ENCODE measurements around the gene MUC16. TPM values are rescaled to one million over a fixed set of nuclear protein-coding genes. Genes with fewer than 3 reads are reported as not detected.

MUC16 gene
- total RNA-seq, 1 experiment from 2014 or later = 0.04 TPM

DNA sequence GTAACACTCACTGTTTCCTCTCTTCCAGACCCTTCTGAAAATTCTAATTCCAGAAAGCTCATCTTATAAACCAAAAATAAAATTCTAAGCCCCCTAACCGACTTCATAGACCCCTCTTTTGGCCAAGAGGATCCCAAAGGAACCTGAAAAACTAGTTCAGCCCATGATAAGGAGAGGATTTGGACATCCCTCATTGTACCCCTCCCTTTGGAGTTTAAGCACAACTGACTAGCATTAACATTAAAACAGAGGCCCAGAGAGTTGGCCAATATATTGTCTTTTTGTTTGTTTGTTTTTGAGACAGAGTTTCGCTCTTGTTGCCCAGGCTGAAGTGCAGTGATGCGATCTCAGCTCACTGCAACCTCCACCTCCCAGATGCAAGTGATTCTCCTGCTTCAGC lies 34.2 kb upstream of the MUC16 start (continued):
- TF ChIP-seq, protein P1, sequence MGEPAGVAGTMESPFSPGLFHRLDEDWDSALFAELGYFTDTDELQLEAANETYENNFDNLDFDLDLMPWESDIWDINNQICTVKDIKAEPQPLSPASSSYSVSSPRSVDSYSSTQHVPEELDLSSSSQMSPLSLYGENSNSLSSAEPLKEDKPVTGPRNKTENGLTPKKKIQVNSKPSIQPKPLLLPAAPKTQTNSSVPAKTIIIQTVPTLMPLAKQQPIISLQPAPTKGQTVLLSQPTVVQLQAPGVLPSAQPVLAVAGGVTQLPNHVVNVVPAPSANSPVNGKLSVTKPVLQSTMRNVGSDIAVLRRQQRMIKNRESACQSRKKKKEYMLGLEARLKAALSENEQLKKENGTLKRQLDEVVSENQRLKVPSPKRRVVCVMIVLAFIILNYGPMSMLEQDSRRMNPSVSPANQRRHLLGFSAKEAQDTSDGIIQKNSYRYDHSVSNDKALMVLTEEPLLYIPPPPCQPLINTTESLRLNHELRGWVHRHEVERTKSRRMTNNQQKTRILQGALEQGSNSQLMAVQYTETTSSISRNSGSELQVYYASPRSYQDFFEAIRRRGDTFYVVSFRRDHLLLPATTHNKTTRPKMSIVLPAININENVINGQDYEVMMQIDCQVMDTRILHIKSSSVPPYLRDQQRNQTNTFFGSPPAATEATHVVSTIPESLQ (CRISPR knock-in tag; IDR thresholded peaks at IDR 0.05) = no peak
- TF ChIP-seq MAX (CRISPR knock-in tag; IDR thresholded peaks at IDR 0.05) (no peak), NFYB (CRISPR knock-in tag; conservative IDR thresholded peaks at IDR 0.05; ENCODE audit: low read depth) (no peak), AFF4 (CRISPR knock-in tag; IDR thresholded peaks at IDR 0.05; ENCODE audit: borderline replicate concordance) (no peak), FOXK1 (CRISPR knock-in tag; IDR thresholded peaks at IDR 0.05) (no peak), GTF2I (CRISPR knock-in tag; conservative IDR thresholded peaks at IDR 0.05) (no peak), TEAD4 (CRISPR knock-in tag; IDR thresholded peaks at IDR 0.05) (no peak)
- TF ChIP-seq, protein P2, sequence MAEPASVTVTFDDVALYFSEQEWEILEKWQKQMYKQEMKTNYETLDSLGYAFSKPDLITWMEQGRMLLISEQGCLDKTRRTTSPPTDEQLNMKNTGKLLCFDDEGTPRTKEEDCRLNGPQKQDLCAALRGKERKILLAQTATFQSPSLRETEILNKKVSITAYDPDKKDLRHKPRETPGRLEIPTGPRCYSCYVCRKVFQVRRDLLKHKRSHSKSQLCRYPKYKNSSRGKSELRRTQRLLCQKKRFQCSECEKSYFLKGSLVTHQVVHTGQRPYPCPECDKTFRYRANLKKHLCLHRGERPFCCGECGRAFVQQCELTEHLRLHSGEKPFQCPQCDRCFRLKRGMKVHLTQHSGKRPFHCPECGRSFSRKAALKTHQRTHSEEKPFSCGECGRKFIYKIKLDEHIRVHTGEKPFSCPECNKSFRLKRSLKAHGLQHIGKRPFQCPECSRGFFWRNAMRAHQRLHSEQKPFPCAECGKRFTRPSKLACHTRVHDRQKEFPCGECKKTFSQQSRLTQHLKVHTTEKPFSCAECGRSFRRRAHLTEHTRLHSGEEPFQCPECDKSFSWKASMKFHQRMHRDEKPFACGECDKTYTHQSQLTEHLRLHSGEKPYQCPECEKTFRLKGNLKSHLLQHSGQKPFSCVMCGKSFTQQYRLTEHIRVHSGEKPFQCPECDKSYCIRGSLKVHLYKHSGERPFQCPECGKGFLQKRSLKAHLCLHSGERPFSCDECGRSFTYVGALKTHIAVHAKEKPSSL (CRISPR knock-in tag; conservative IDR thresholded peaks at IDR 0.05) = no peak
- TF ChIP-seq, protein P3, sequence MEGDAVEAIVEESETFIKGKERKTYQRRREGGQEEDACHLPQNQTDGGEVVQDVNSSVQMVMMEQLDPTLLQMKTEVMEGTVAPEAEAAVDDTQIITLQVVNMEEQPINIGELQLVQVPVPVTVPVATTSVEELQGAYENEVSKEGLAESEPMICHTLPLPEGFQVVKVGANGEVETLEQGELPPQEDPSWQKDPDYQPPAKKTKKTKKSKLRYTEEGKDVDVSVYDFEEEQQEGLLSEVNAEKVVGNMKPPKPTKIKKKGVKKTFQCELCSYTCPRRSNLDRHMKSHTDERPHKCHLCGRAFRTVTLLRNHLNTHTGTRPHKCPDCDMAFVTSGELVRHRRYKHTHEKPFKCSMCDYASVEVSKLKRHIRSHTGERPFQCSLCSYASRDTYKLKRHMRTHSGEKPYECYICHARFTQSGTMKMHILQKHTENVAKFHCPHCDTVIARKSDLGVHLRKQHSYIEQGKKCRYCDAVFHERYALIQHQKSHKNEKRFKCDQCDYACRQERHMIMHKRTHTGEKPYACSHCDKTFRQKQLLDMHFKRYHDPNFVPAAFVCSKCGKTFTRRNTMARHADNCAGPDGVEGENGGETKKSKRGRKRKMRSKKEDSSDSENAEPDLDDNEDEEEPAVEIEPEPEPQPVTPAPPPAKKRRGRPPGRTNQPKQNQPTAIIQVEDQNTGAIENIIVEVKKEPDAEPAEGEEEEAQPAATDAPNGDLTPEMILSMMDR (IDR thresholded peaks at IDR 0.05) = no peak

GRCh38 chr19:9043524-9043923 lies 33.3 kb upstream of the MUC16 start:
- CTCF ChIA-PET = interaction anchor here (0.7 kb wide), 1 partner anchor 140 kb away, joined by 5 read pairs; no protein-coding TSS in a partner anchor
- TF ChIP-seq, protein P4, sequence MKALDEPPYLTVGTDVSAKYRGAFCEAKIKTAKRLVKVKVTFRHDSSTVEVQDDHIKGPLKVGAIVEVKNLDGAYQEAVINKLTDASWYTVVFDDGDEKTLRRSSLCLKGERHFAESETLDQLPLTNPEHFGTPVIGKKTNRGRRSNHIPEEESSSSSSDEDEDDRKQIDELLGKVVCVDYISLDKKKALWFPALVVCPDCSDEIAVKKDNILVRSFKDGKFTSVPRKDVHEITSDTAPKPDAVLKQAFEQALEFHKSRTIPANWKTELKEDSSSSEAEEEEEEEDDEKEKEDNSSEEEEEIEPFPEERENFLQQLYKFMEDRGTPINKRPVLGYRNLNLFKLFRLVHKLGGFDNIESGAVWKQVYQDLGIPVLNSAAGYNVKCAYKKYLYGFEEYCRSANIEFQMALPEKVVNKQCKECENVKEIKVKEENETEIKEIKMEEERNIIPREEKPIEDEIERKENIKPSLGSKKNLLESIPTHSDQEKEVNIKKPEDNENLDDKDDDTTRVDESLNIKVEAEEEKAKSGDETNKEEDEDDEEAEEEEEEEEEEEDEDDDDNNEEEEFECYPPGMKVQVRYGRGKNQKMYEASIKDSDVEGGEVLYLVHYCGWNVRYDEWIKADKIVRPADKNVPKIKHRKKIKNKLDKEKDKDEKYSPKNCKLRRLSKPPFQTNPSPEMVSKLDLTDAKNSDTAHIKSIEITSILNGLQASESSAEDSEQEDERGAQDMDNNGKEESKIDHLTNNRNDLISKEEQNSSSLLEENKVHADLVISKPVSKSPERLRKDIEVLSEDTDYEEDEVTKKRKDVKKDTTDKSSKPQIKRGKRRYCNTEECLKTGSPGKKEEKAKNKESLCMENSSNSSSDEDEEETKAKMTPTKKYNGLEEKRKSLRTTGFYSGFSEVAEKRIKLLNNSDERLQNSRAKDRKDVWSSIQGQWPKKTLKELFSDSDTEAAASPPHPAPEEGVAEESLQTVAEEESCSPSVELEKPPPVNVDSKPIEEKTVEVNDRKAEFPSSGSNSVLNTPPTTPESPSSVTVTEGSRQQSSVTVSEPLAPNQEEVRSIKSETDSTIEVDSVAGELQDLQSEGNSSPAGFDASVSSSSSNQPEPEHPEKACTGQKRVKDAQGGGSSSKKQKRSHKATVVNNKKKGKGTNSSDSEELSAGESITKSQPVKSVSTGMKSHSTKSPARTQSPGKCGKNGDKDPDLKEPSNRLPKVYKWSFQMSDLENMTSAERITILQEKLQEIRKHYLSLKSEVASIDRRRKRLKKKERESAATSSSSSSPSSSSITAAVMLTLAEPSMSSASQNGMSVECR (CRISPR knock-in tag; IDR thresholded peaks at IDR 0.05; ENCODE audit: borderline replicate concordance) = no peak
- TF ChIP-seq JUN (CRISPR knock-in tag; IDR thresholded peaks at IDR 0.05) = no peak
- TF ChIP-seq ELF4 (CRISPR knock-in tag; IDR thresholded peaks at IDR 0.05; ENCODE audit: low read depth) = no peak
- TF ChIP-seq, protein P5, sequence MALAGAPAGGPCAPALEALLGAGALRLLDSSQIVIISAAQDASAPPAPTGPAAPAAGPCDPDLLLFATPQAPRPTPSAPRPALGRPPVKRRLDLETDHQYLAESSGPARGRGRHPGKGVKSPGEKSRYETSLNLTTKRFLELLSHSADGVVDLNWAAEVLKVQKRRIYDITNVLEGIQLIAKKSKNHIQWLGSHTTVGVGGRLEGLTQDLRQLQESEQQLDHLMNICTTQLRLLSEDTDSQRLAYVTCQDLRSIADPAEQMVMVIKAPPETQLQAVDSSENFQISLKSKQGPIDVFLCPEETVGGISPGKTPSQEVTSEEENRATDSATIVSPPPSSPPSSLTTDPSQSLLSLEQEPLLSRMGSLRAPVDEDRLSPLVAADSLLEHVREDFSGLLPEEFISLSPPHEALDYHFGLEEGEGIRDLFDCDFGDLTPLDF (CRISPR knock-in tag; IDR thresholded peaks at IDR 0.05) = no peak
- no peak for TF ChIP-seq PRRX2 (CRISPR knock-in tag; IDR thresholded peaks at IDR 0.05)
- no peak for TF ChIP-seq CBFB (CRISPR knock-in tag; IDR thresholded peaks at IDR 0.05; ENCODE audit: low read depth)
- no peak for TF ChIP-seq ZNF416 (CRISPR knock-in tag; IDR thresholded peaks at IDR 0.05)
- TF ChIP-seq, protein P3 (IDR thresholded peaks at IDR 0.05) = no peak
- TF ChIP-seq ZMAT4 (CRISPR knock-in tag; IDR thresholded peaks at IDR 0.05) = no peak

More at GRCh38 chr19:9043524-9043923, 33.3 kb upstream of the MUC16 start:
- no peak for ATAC-seq
- no peak for DNase-seq (ENCODE audit: low spot score)
- Mint-ChIP-seq H3K4me3 (no peak overlapping the region), H3K9me3 (peaks cover 4% of the 10 kb centered on the region; the same call in 1 of the 2 replicates), H3K36me3 (no peaks in the 10 kb centered on the region), H3K27me3 (ENCODE audit: low read depth) (no peaks in the 10 kb centered on the region; the same call in 1 of the 2 replicates), H3K27ac (no peak overlapping the region; the same call in 1 of the 2 replicates), H3K4me1 (no peaks in the 10 kb centered on the region)
- POLR2A ChIA-PET = no interaction called here
